H1 (cell line): ENCODE measurements around the gene FHIT. TPM values are rescaled to one million over a fixed set of nuclear protein-coding genes. Genes with fewer than 3 reads are reported as not detected.

Source experiments
- CTCF ChIA-PET: fragments of 300-600 bp; sonication (Branson Sonifier 250); formaldehyde crosslinking; loops from one replicate; lab custom pipeline; 2021; ENCODE audit not compliant: partially characterized antibody; lab: Charles Lee
- POLR2A ChIA-PET: fragments of 300-600 bp; sonication (Branson Sonifier 250); formaldehyde crosslinking; loops from one replicate; lab custom pipeline; 2021; ENCODE audit warnings: inconsistent platforms; ENCODE audit not compliant: partially characterized antibody; lab: Charles Lee
- DNase-seq, 2 experiments: peaks; one replicate each; pipeline versions ENCODE4 v3.0.0 to v3.0.0-alpha.2; 2010 to 2022; ENCODE audit warnings: low spot score in 2 of 2, low read depth in 1 of 2, mixed read lengths in 1 of 2
- FAIRE-seq: peaks from 2 replicates; lab custom pipeline; 2011; peaks lifted over from hg19 to GRCh38; lab: Jason Lieb, UNC
- H2AFZ ChIP-seq: 2 replicates; pipeline ENCODE4 v1.8.1; 2012; ENCODE audit warnings: low read length, inconsistent platforms
- H2AK5ac ChIP-seq: 2 replicates; pipeline ENCODE4 v1.6.1; 2013; ENCODE audit warnings: low read depth, low read length
- H2BK120ac ChIP-seq: replicated peaks from 2 replicates; pipeline ENCODE3; 2013; ENCODE audit warnings: low read depth, low read length, inconsistent platforms
- H2BK12ac ChIP-seq: 2 replicates; pipeline ENCODE4 v1.6.1; 2013; ENCODE audit warnings: low read depth, low read length
- H2BK15ac ChIP-seq: 2 replicates; pipeline ENCODE4 v1.6.1; 2013; ENCODE audit warnings: low read length
- H2BK20ac ChIP-seq: 2 replicates; pipeline ENCODE4 v1.6.1; 2013; ENCODE audit warnings: low read length
- H2BK5ac ChIP-seq: 2 replicates; pipeline ENCODE4 v1.6.1; 2013; ENCODE audit warnings: low read depth, low read length
- H3K14ac ChIP-seq: 2 replicates; pipeline ENCODE4 v1.6.1; 2013; ENCODE audit warnings: inconsistent platforms; ENCODE audit not compliant: insufficient read length
- H3K18ac ChIP-seq: 2 replicates; pipeline ENCODE4 v1.6.1; 2013; ENCODE audit warnings: low read length; ENCODE audit errors: extremely low read depth
- H3K23ac ChIP-seq: 2 replicates; pipeline ENCODE4 v1.6.1; 2013; ENCODE audit warnings: inconsistent platforms; ENCODE audit not compliant: insufficient read length
- H3K23me2 ChIP-seq: 2 replicates; pipeline ENCODE4 v1.6.1; 2013; ENCODE audit warnings: low read depth, low read length
- H3K27ac ChIP-seq: 2 replicates; pipeline ENCODE4 v1.6.1; 2011; ENCODE audit warnings: low read depth, low read length, inconsistent platforms
- H3K27me3 ChIP-seq, 4 experiments: replicated peaks in 1 of 4; 1 replicate in 1 of 4; 2 replicates in 3 of 4; pipeline versions ENCODE4 v1.6.1 to v1.8.1; 2011 to 2013; ENCODE audit warnings: low read length in 3 of 4, mild to moderate bottlenecking in 3 of 4, inconsistent platforms in 2 of 4, mixed read lengths in 2 of 4, moderate library complexity in 1 of 4; ENCODE audit not compliant: control insufficient read depth in 3 of 4, insufficient read depth in 3 of 4; ENCODE audit errors: extremely low read depth in 1 of 4
- H3K36me3 ChIP-seq, 4 experiments: 2 replicates each; pipeline versions ENCODE4 v1.6.1 to v1.8.1; 2011 to 2013; ENCODE audit warnings: mild to moderate bottlenecking in 4 of 4, low read length in 3 of 4, moderate library complexity in 2 of 4, control low read depth in 1 of 4, inconsistent platforms in 1 of 4; ENCODE audit not compliant: insufficient read depth in 4 of 4, control insufficient read depth in 2 of 4
- H3K4ac ChIP-seq: replicated peaks from 2 replicates; pipeline ENCODE3; 2013; ENCODE audit warnings: low read length, low read depth, mixed read lengths, inconsistent platforms; ENCODE audit not compliant: insufficient read length
- H3K4me1 ChIP-seq, 4 experiments: replicated peaks in 1 of 4; 1 replicate in 1 of 4; 2 replicates in 3 of 4; pipeline versions ENCODE4 v1.6.1 to v1.8.1; 2011 to 2013; ENCODE audit warnings: low read length in 3 of 4, inconsistent platforms in 2 of 4, mixed read lengths in 1 of 4; ENCODE audit not compliant: insufficient read depth in 4 of 4, control insufficient read depth in 3 of 4
- H3K4me2 ChIP-seq, 2 experiments: 2 replicates each; pipeline versions ENCODE4 v1.6.1 to v1.8.1; 2011 to 2013; ENCODE audit warnings: low read depth in 2 of 2, low read length in 2 of 2, control low read depth in 1 of 2, inconsistent platforms in 1 of 2, mild to moderate bottlenecking in 1 of 2; ENCODE audit not compliant: insufficient read depth in 1 of 2
- H3K4me3 ChIP-seq, 4 experiments: fragments of 200-600, 300-600 bp in 1 of 4; sonication (generic), shearing (Covaris generic), sonication (Bioruptor Twin) in 1 of 4; 2 replicates each; pipeline versions ENCODE4 v1.5.1 to v1.8.1; 2011 to 2016; ENCODE audit warnings: low read length in 4 of 4, low read depth in 3 of 4, control low read depth in 2 of 4, inconsistent platforms in 2 of 4, mild to moderate bottlenecking in 2 of 4, mixed read lengths in 1 of 4, moderate library complexity in 1 of 4; ENCODE audit not compliant: insufficient read depth in 2 of 4; ENCODE audit errors: extremely low read depth in 1 of 4
- H3K56ac ChIP-seq: replicated peaks from 2 replicates; pipeline ENCODE3; 2013; ENCODE audit warnings: low read depth, mild to moderate bottlenecking, mixed read lengths, low read length, inconsistent platforms; ENCODE audit not compliant: insufficient read length
- H3K79me1 ChIP-seq: 2 replicates; pipeline ENCODE4 v1.6.1; 2013; ENCODE audit warnings: low read depth, low read length, control low read depth
- H3K79me2 ChIP-seq, 2 experiments: 2 replicates each; pipeline versions ENCODE4 v1.6.1 to v1.8.1; 2012 to 2013; ENCODE audit warnings: low read length in 2 of 2, mild to moderate bottlenecking in 2 of 2, inconsistent platforms in 1 of 2; ENCODE audit not compliant: insufficient read depth in 2 of 2, control insufficient read depth in 1 of 2
- H3K9ac ChIP-seq, 4 experiments: replicated peaks in 1 of 4; 1 replicate in 1 of 4; 2 replicates in 3 of 4; pipeline versions ENCODE4 v1.6.1 to v1.8.1; 2011 to 2013; ENCODE audit warnings: low read depth in 3 of 4, low read length in 3 of 4, control low read depth in 2 of 4, mild to moderate bottlenecking in 2 of 4, moderate library complexity in 2 of 4, inconsistent platforms in 1 of 4; ENCODE audit errors: extremely low read depth in 1 of 4
- H3K9me3 ChIP-seq, 2 experiments: 2 replicates each; pipeline versions ENCODE4 v1.6.1 to v1.8.1; 2012 to 2013; ENCODE audit warnings: mild to moderate bottlenecking in 2 of 2, moderate library complexity in 2 of 2, control low read depth in 1 of 2, inconsistent platforms in 1 of 2, low read depth in 1 of 2, low read length in 1 of 2, mixed read lengths in 1 of 2; ENCODE audit not compliant: insufficient read depth in 2 of 2
- H4K20me1 ChIP-seq, 2 experiments: replicated peaks in 1 of 2; 2 replicates each; pipeline versions ENCODE3 to v1.8.1; 2011 to 2013; ENCODE audit warnings: inconsistent platforms in 2 of 2, low read length in 2 of 2, mild to moderate bottlenecking in 1 of 2; ENCODE audit not compliant: insufficient read depth in 2 of 2, control insufficient read depth in 1 of 2
- H4K5ac ChIP-seq: 2 replicates; pipeline ENCODE4 v1.6.1; 2013; ENCODE audit warnings: low read length, low read depth, mixed read lengths, inconsistent platforms; ENCODE audit not compliant: insufficient read length
- H4K8ac ChIP-seq: 2 replicates; pipeline ENCODE4 v1.8.0; 2013; ENCODE audit warnings: mild to moderate bottlenecking, moderate library complexity, low read length, inconsistent platforms; ENCODE audit not compliant: insufficient read depth; ENCODE audit errors: extremely low read depth
- H4K91ac ChIP-seq: replicated peaks from 2 replicates; pipeline ENCODE3; 2013; ENCODE audit warnings: low read length, mixed read lengths, inconsistent platforms; ENCODE audit not compliant: insufficient read length
- BRCA1 ChIP-seq: IDR thresholded peaks from 2 replicates; pipeline ENCODE4 v1.6.1; 2012; ENCODE audit warnings: low read depth, low read length, improper control_type of control experiment
- CBX5 ChIP-seq: fragments of 300-800, 300-1000 bp; sonication (generic); IDR thresholded peaks from 2 replicates; pipeline ENCODE4 v1.7.1; 2016; ENCODE audit warnings: antibody characterized with exemption, low read length, low read depth
- CTBP2 ChIP-seq: IDR thresholded peaks from 2 replicates; pipeline ENCODE4 v1.7.0; 2011; ENCODE audit warnings: borderline replicate concordance, mild to moderate bottlenecking, moderate library complexity, mixed read lengths, low read length; ENCODE audit not compliant: insufficient read depth, insufficient read length
- EZH2 ChIP-seq: fragments of 200-600 bp; sonication (generic); IDR thresholded peaks from 2 replicates; pipeline ENCODE4 v1.7.1; 2012; ENCODE audit warnings: low read depth, mild to moderate bottlenecking, moderate library complexity, low read length, inconsistent platforms; ENCODE audit not compliant: severe bottlenecking
- FOSL1 ChIP-seq: IDR thresholded peaks from 2 replicates; pipeline ENCODE4 v1.6.1; 2011; ENCODE audit warnings: mild to moderate bottlenecking, low read depth, low read length, moderate library complexity; ENCODE audit not compliant: insufficient read depth
- GTF2F1 ChIP-seq: IDR thresholded peaks from 2 replicates; pipeline ENCODE4 v1.6.1; 2012; ENCODE audit warnings: low read depth, low read length, improper control_type of control experiment, borderline replicate concordance
- KDM1A ChIP-seq: fragments of 200-600, 300-600 bp; sonication (generic); IDR thresholded peaks from 2 replicates; pipeline ENCODE4 v1.7.1; 2016; ENCODE audit warnings: mild to moderate bottlenecking, low read length, borderline replicate concordance
- MAFK ChIP-seq: IDR thresholded peaks from 2 replicates; pipeline ENCODE4 v1.6.1; 2012; ENCODE audit warnings: low read depth, mild to moderate bottlenecking, improper control_type of control experiment, low read length
- SP4 ChIP-seq: IDR thresholded peaks from 2 replicates; pipeline ENCODE4 v1.6.1; 2012; ENCODE audit warnings: low read length, inconsistent platforms
- WGBS, 2 experiments: shearing (Covaris generic) in 1 of 2; methylation state at CpG; one replicate each; pipeline versions ENCODE4 v1.1.6 to v1.1.7; 2013 to 2015; ENCODE audit warnings: low lambda C conversion rate in 2 of 2, mixed read lengths in 2 of 2, inconsistent platforms in 1 of 2, low coverage in 1 of 2, missing lambda C conversion rate in 1 of 2; ENCODE audit not compliant: insufficient replicate concordance in 2 of 2, insufficient coverage in 1 of 2, insufficient read length in 1 of 2; ENCODE audit errors: extremely low coverage in 1 of 2, missing lambda C conversion rate in 1 of 2; 5-methylcytosine and 5-hydroxymethylcytosine counted together
- polyA plus RNA-seq, 7 experiments: library from polyadenylated mRNA; depleted of rRNA in 3 of 7; stranded (reverse) in 5 of 7; unstranded in 2 of 7; fragments of >200 nt in 5 of 7; fragments of 200-250 nt in 2 of 7; gene quantifications; 1 replicate in 5 of 7; 2 replicates in 1 of 7; 4 replicates in 1 of 7; pipeline versions ENCODE4 v1.2.1 to v1.2.3, GENCODE V29; 2011 to 2013; ENCODE audit warnings: missing spikeins in 2 of 7, mixed read lengths in 2 of 7
- total RNA-seq: library from RNA; stranded (reverse); fragmentation: NEBNext Ultra II Directional; extraction: Animal tissue kit (Norgen Biotek cat#: 25700); gene quantifications from 2 replicates; pipeline ENCODE4 v1.2.1, GENCODE V29; 2021

FHIT gene
- total and polyA plus RNA-seq, 2 of the 8 experiments (the other 6 are each of a cell fraction or from before 2014, with no cell fraction given), result 1.2 to 3.2 TPM

DNA sequence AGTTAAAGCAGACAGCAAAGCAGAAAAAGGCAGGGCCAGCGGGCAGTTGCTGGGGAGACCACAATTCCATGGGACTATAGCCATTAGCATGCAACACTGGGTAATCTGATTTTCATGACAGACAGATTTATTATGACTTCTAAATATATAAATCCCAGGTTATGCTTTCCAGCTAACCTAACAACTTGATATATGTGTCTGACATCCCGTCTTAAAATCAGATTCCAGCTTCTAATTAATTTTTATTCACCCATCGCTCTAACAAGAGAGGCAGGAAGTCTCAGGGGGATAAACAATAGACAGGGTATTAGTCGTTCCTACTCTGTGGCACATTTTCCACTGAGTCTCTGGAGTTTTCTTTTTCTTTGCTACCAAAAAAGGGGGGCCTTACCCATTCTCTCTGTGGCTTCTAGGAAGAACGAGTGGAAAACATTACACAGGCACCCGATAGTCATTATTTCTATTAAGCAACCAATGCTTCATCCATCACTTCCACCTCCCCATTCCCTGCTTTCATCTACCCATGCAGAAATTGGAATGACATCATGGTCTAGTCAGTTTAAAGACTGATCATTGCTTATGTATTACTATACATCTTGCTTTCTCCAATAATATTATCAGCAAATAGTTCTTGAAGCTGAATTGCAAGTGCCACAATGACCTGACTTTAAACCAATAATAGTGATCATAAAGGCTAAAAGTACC, 173.1 kb downstream of the FHIT start:
- Histone ChIP-seq H3K9me3 (no peaks in the 10 kb centered on the region), H3K79me1 (no peaks in the 10 kb centered on the region), H2BK12ac (no peak overlapping the region), H3K23ac (no peak overlapping the region), H3K23me2 (no peaks in the 10 kb centered on the region), H2AFZ (no peak overlapping the region), H3K56ac (no peak overlapping the region), H4K5ac (no peak overlapping the region), H3K18ac (no peak overlapping the region), H3K79me2 (no peaks in the 10 kb centered on the region), H3K4ac (no peak overlapping the region), H3K4me1 (peaks cover 0 to 8% (median 3%) of the 10 kb centered on the region in 4 experiments; a peak in 3 of 7 replicates), H2BK15ac (no peak overlapping the region), H4K20me1 (no peaks in the 10 kb centered on the region), H3K4me2 (no peak overlapping the region), H3K14ac (no peak overlapping the region), H2BK5ac (no peak overlapping the region), H4K8ac (no peak overlapping the region), H2AK5ac (no peak overlapping the region), H2BK20ac (no peak overlapping the region), H3K4me3 (no peak overlapping the region), H4K91ac (no peak overlapping the region), H3K9ac (no peak overlapping the region), H3K27ac (no peak overlapping the region), H2BK120ac (no peak overlapping the region), H3K36me3 (no peaks in the 10 kb centered on the region; a peak in 1 of 8 replicates), H3K27me3 (no peaks in the 10 kb centered on the region)
- FAIRE-seq (no peak), DNase-seq (no peak)
- CTCF ChIA-PET, result interaction anchor here (1.5 kb wide), 1 partner anchor 18 kb away, joined by 3 read pairs; no protein-coding TSS in a partner anchor
- no peak for TF ChIP-seq FOSL1
- no peak for TF ChIP-seq KDM1A
- TF ChIP-seq EZH2, result no peak
- no peak for TF ChIP-seq BRCA1
- TF ChIP-seq GTF2F1, result no peak
- no peak for TF ChIP-seq CBX5
- TF ChIP-seq SP4, result no peak
- no peak for TF ChIP-seq CTBP2
- no peak for TF ChIP-seq MAFK
- WGBS, 2 experiments, result 85% methylated on average over 6 of the region's 6 CpGs; no CpG with 5 or more reads in 1 of the 2 experiments
- POLR2A ChIA-PET, result no interaction called here
